WTC11 (cell line): ENCODE data around the gene PLEKHA6. TPM values are rescaled to one million over a fixed set of nuclear protein-coding genes. Genes with fewer than 3 reads are reported as not detected.

Source experiments
- ATAC-seq: fragments of 200-7000 bp; cut with Tn5 transposase; 2 replicates; pipeline ENCODE4 v1.10.0; 2021; ENCODE audit warnings: mild to moderate bottlenecking, moderate library complexity
- CTCF ChIA-PET: fragments of 300-600 bp; sonication (Branson Sonifier 250); formaldehyde crosslinking; loops from one replicate; lab custom pipeline; 2021; ENCODE audit warnings: antibody characterized with exemption; lab: Charles Lee
- POLR2A ChIA-PET: fragments of 350-600 bp; sonication (Branson Sonifier 250); formaldehyde crosslinking; loops from one replicate; lab custom pipeline; 2021; ENCODE audit warnings: antibody characterized with exemption; lab: Charles Lee
- DNase-seq: peaks from one replicate; pipeline ENCODE4 v3.0.0; 2021; ENCODE audit warnings: low spot score
- H3K27ac Mint-ChIP-seq: 2 replicates; pipeline ENCODE4 v1.8.0; 2021; ENCODE audit warnings: mixed read lengths
- H3K27me3 Mint-ChIP-seq: 2 replicates; pipeline ENCODE4 v1.8.0; 2021; ENCODE audit warnings: low read depth, mild to moderate bottlenecking, moderate library complexity, mixed read lengths
- H3K36me3 Mint-ChIP-seq: 2 replicates; pipeline ENCODE4 v1.8.0; 2021; ENCODE audit warnings: mixed read lengths
- H3K4me1 Mint-ChIP-seq: 2 replicates; pipeline ENCODE4 v1.8.0; 2022; ENCODE audit warnings: mixed read lengths
- H3K4me3 Mint-ChIP-seq: 2 replicates; pipeline ENCODE4 v1.8.0; 2021; ENCODE audit warnings: mild to moderate bottlenecking, moderate library complexity, mixed read lengths
- H3K9me3 Mint-ChIP-seq: 2 replicates; pipeline ENCODE4 v1.8.0; 2021; ENCODE audit warnings: mixed read lengths
- CREB1 ChIP-seq: sonication (generic); formaldehyde crosslinking; IDR thresholded peaks from 2 replicates; pipeline ENCODE4 v1.8.0; 2023; ENCODE audit warnings: mild to moderate bottlenecking, missing genetic modification reagents
- CREM ChIP-seq: sonication (generic); formaldehyde crosslinking; IDR thresholded peaks from 2 replicates; pipeline ENCODE4 v1.8.1; 2022; ENCODE audit warnings: mild to moderate bottlenecking, missing genetic modification reagents, moderate library complexity
- ELF4 ChIP-seq: sonication (generic); formaldehyde crosslinking; IDR thresholded peaks from 2 replicates; pipeline ENCODE4 v1.8.1; 2022; ENCODE audit warnings: low read depth, mild to moderate bottlenecking, moderate library complexity, missing genetic modification reagents
- FOXK1 ChIP-seq: sonication (generic); formaldehyde crosslinking; IDR thresholded peaks from 2 replicates; pipeline ENCODE4 v1.8.0; 2022; ENCODE audit warnings: mild to moderate bottlenecking, moderate library complexity, missing genetic modification reagents
- FOXP1 ChIP-seq: sonication (generic); formaldehyde crosslinking; IDR thresholded peaks from 2 replicates; pipeline ENCODE4 v1.8.0; 2022; ENCODE audit warnings: missing genetic modification reagents, mild to moderate bottlenecking, moderate library complexity, borderline replicate concordance
- IRF2 ChIP-seq: sonication (generic); formaldehyde crosslinking; IDR thresholded peaks from 2 replicates; pipeline ENCODE4 v1.8.0; 2022; ENCODE audit warnings: low read depth, missing genetic modification reagents, borderline replicate concordance
- NR2C2 ChIP-seq: sonication (generic); formaldehyde crosslinking; IDR thresholded peaks from 2 replicates; pipeline ENCODE4 v1.8.0; 2022; ENCODE audit warnings: mild to moderate bottlenecking, missing genetic modification reagents
- NR3C1 ChIP-seq: sonication (generic); formaldehyde crosslinking; conservative IDR thresholded peaks from 2 replicates; pipeline ENCODE4 v1.8.1; 2023; ENCODE audit warnings: low read depth, mild to moderate bottlenecking, missing genetic modification reagents
- PRDM15 ChIP-seq: sonication (generic); formaldehyde crosslinking; IDR thresholded peaks from 2 replicates; pipeline ENCODE4 v1.8.0; 2022; ENCODE audit warnings: missing genetic modification reagents
- SMAD4 ChIP-seq: sonication (generic); formaldehyde crosslinking; IDR thresholded peaks from 2 replicates; pipeline ENCODE4 v1.8.0; 2022; ENCODE audit warnings: mild to moderate bottlenecking, missing genetic modification reagents
- SOX15 ChIP-seq: fragments of 250-450 bp; sonication (Bioruptor Pico); IDR thresholded peaks from 2 replicates; pipeline ENCODE4 v1.9.0; 2021; ENCODE audit warnings: mild to moderate bottlenecking
- TCF7 ChIP-seq: sonication (generic); formaldehyde crosslinking; IDR thresholded peaks from 2 replicates; pipeline ENCODE4 v1.8.0; 2022; ENCODE audit warnings: mild to moderate bottlenecking, low read depth, missing genetic modification reagents, moderate library complexity
- ZNF121 ChIP-seq: sonication (generic); formaldehyde crosslinking; IDR thresholded peaks from 2 replicates; pipeline ENCODE4 v1.8.0; 2023; ENCODE audit warnings: missing genetic modification reagents
- ZNF138 ChIP-seq: sonication (generic); formaldehyde crosslinking; conservative IDR thresholded peaks from 2 replicates; pipeline ENCODE4 v1.8.1; 2022; ENCODE audit warnings: mild to moderate bottlenecking, moderate library complexity, missing genetic modification reagents
- ZNF317 ChIP-seq: sonication (generic); formaldehyde crosslinking; IDR thresholded peaks from 2 replicates; pipeline ENCODE4 v1.8.1; 2023; ENCODE audit warnings: low read depth, mild to moderate bottlenecking, moderate library complexity, missing genetic modification reagents, borderline replicate concordance
- ZNF532 ChIP-seq: fragments of 250-450 bp; sonication (Bioruptor Pico); IDR thresholded peaks from 2 replicates; pipeline ENCODE4 v1.9.0; 2021; ENCODE audit warnings: mild to moderate bottlenecking, borderline replicate concordance
- total RNA-seq: library from RNA; stranded (reverse); gene quantifications from 3 replicates; pipeline ENCODE4 v1.2.3, GENCODE V29; 2021
- TF ChIP-seq, protein P1 (sequence below): sonication (generic); formaldehyde crosslinking; IDR thresholded peaks from 2 replicates; pipeline ENCODE4 v1.8.1; 2023; ENCODE audit warnings: mild to moderate bottlenecking, missing genetic modification reagents
- TF ChIP-seq, protein P2 (sequence below): sonication (generic); formaldehyde crosslinking; IDR thresholded peaks from 2 replicates; pipeline ENCODE4 v1.8.1; 2022; ENCODE audit warnings: low read depth, missing genetic modification reagents, borderline replicate concordance
- TF ChIP-seq, protein P3 (sequence below): fragments of 250-450 bp; sonication (Bioruptor Pico); IDR thresholded peaks from 2 replicates; pipeline ENCODE4 v1.9.0; 2021; ENCODE audit warnings: mild to moderate bottlenecking

The PLEKHA6 gene
- total RNA-seq, 1 experiment from 2014 or later, result 11.6 TPM

DNA sequence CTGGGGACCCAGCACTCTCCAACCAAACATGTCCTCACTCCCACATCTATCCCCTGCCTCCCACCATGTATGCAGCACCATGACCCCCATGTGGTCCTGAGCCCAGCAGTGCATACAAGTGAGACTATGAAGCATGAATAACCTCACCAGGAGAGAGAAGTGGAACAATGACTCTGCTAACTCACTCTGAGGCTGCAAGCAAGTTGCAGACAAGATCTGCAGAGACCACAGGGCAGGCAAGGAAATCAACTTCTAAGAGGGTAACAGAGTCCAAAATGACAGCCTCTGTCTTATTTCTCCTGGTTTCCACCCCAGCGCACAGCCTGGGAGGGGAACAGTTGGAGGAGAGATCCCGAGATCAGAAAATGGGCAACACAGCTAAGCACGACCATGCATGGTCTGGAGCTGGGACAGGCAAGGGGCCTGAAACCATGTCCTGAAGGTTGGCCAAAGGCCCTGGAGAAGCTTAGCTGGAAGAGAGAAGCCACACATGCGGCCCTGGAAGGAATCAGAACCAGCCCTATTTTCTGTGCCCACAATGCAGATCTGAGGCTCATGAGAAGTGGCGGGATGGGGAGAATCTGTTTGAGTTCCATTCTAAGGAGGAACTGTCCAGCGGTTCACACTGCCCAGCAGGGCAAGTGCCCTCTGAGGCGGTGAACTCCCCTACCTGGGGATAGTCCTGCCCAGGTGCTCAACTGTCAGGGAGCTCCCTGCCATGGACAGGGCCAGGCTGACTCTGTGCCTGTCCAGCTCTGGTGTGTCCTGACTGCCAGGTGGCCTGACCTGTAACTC lies 181.0 kb downstream of the PLEKHA6 start:
- H3K27me3 Mint-ChIP-seq, result peaks cover 40% of the 10 kb centered on the region
- peaks cover 17% of the 10 kb centered on the region for H3K9me3 Mint-ChIP-seq
- no peak for ATAC-seq
- H3K4me3 Mint-ChIP-seq, result no peak overlapping the region
- no peak for TF ChIP-seq ZNF121 (CRISPR knock-in tag)
- TF ChIP-seq CREB1 (CRISPR knock-in tag), result no peak
- no peak for TF ChIP-seq PRDM15
- no peak for TF ChIP-seq ZNF317
- no peak for TF ChIP-seq ELF4 (CRISPR knock-in tag)
- TF ChIP-seq TCF7 (CRISPR knock-in tag), result no peak
- TF ChIP-seq FOXP1 (CRISPR knock-in tag), result no peak
- no peak for TF ChIP-seq IRF2
- no peak for TF ChIP-seq NR3C1 (CRISPR knock-in tag)
- TF ChIP-seq FOXK1 (CRISPR knock-in tag), result no peak
- no peak for TF ChIP-seq NR2C2 (CRISPR knock-in tag)
- ChIA-PET POLR2A (no interaction called here), CTCF (interaction anchor here (4.9 kb wide), 1 partner anchor 16 kb away, joined by 20 read pairs; no protein-coding TSS in a partner anchor)
- no peaks in the 10 kb centered on the region for H3K36me3 Mint-ChIP-seq
- H3K4me1 Mint-ChIP-seq, result no peaks in the 10 kb centered on the region
- no peak for DNase-seq
- H3K27ac Mint-ChIP-seq, result no peak overlapping the region

GRCh38 chr1:204177133-204177532 lies 182.6 kb downstream of the PLEKHA6 start:
- no peak for ATAC-seq
- peaks cover 42% of the 10 kb centered on the region for H3K27me3 Mint-ChIP-seq
- POLR2A ChIA-PET, result no interaction called here
- TF ChIP-seq, protein P1, sequence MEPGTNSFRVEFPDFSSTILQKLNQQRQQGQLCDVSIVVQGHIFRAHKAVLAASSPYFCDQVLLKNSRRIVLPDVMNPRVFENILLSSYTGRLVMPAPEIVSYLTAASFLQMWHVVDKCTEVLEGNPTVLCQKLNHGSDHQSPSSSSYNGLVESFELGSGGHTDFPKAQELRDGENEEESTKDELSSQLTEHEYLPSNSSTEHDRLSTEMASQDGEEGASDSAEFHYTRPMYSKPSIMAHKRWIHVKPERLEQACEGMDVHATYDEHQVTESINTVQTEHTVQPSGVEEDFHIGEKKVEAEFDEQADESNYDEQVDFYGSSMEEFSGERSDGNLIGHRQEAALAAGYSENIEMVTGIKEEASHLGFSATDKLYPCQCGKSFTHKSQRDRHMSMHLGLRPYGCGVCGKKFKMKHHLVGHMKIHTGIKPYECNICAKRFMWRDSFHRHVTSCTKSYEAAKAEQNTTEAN, result no peak
- TF ChIP-seq, protein P2, sequence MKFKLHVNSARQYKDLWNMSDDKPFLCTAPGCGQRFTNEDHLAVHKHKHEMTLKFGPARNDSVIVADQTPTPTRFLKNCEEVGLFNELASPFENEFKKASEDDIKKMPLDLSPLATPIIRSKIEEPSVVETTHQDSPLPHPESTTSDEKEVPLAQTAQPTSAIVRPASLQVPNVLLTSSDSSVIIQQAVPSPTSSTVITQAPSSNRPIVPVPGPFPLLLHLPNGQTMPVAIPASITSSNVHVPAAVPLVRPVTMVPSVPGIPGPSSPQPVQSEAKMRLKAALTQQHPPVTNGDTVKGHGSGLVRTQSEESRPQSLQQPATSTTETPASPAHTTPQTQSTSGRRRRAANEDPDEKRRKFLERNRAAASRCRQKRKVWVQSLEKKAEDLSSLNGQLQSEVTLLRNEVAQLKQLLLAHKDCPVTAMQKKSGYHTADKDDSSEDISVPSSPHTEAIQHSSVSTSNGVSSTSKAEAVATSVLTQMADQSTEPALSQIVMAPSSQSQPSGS (CRISPR knock-in tag), result no peak
- TF ChIP-seq SMAD4 (no peak), ZNF121 (CRISPR knock-in tag) (no peak), ZNF532 (CRISPR knock-in tag) (no peak), CREM (CRISPR knock-in tag) (no peak), ZNF138 (CRISPR knock-in tag) (no peak), SOX15 (CRISPR knock-in tag) (no peak)
- TF ChIP-seq, protein P3, sequence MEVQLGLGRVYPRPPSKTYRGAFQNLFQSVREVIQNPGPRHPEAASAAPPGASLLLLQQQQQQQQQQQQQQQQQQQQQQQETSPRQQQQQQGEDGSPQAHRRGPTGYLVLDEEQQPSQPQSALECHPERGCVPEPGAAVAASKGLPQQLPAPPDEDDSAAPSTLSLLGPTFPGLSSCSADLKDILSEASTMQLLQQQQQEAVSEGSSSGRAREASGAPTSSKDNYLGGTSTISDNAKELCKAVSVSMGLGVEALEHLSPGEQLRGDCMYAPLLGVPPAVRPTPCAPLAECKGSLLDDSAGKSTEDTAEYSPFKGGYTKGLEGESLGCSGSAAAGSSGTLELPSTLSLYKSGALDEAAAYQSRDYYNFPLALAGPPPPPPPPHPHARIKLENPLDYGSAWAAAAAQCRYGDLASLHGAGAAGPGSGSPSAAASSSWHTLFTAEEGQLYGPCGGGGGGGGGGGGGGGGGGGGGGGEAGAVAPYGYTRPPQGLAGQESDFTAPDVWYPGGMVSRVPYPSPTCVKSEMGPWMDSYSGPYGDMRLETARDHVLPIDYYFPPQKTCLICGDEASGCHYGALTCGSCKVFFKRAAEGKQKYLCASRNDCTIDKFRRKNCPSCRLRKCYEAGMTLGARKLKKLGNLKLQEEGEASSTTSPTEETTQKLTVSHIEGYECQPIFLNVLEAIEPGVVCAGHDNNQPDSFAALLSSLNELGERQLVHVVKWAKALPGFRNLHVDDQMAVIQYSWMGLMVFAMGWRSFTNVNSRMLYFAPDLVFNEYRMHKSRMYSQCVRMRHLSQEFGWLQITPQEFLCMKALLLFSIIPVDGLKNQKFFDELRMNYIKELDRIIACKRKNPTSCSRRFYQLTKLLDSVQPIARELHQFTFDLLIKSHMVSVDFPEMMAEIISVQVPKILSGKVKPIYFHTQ (CRISPR knock-in tag), result no peak

More at GRCh38 chr1:204177133-204177532, 182.6 kb downstream of the PLEKHA6 start:
- Mint-ChIP-seq H3K27ac (no peak overlapping the region), H3K4me1 (no peaks in the 10 kb centered on the region), H3K9me3 (peaks cover 23% of the 10 kb centered on the region), H3K4me3 (no peak overlapping the region), H3K36me3 (no peaks in the 10 kb centered on the region)
- CTCF ChIA-PET, result interaction anchor here (1.5 to 4.9 kb wide), 3 partner anchors 12 to 30 kb away, joined by 3 to 20 read pairs (median 9); no protein-coding TSS in a partner anchor
- no peak for DNase-seq
